ENCODE data around the gene PGM1.

The PGM1 gene

DNA sequence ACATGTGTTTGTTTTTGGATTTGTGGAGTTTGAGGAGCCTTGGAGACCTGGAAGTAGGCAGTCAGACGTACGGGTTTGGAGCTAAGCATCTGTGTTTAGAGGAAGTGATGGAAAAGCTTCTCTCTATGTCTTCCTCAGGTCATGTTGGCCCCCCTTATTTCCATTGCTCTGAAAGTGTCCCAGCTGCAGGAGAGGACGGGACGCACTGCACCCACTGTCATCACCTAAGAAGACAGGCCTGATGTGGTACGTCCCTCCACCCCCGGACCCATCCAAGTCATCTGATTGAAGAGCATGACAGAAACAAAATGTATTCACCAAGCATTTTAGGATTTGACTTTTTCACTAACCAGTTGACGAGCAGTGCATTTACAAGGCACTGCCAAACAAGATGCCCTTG lies 66.2 kb downstream of the PGM1 start:
- no peak for DNase-seq
- Mint-ChIP-seq H3K27ac (peak overlapping the region; percentile 27), H3K4me3 (no peak overlapping the region), H3K27me3 (ENCODE audit: low read depth, poor library complexity) (no peaks in the 10 kb centered on the region), H3K4me1 (peaks cover 18% of the 10 kb centered on the region), H3K36me3 (ENCODE audit: low read depth) (peaks cover 59% of the 10 kb centered on the region), H3K9me3 (no peaks in the 10 kb centered on the region)
- TF ChIP-seq, protein P1, sequence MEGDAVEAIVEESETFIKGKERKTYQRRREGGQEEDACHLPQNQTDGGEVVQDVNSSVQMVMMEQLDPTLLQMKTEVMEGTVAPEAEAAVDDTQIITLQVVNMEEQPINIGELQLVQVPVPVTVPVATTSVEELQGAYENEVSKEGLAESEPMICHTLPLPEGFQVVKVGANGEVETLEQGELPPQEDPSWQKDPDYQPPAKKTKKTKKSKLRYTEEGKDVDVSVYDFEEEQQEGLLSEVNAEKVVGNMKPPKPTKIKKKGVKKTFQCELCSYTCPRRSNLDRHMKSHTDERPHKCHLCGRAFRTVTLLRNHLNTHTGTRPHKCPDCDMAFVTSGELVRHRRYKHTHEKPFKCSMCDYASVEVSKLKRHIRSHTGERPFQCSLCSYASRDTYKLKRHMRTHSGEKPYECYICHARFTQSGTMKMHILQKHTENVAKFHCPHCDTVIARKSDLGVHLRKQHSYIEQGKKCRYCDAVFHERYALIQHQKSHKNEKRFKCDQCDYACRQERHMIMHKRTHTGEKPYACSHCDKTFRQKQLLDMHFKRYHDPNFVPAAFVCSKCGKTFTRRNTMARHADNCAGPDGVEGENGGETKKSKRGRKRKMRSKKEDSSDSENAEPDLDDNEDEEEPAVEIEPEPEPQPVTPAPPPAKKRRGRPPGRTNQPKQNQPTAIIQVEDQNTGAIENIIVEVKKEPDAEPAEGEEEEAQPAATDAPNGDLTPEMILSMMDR (IDR thresholded peaks at IDR 0.05) = no peak

DNA sequence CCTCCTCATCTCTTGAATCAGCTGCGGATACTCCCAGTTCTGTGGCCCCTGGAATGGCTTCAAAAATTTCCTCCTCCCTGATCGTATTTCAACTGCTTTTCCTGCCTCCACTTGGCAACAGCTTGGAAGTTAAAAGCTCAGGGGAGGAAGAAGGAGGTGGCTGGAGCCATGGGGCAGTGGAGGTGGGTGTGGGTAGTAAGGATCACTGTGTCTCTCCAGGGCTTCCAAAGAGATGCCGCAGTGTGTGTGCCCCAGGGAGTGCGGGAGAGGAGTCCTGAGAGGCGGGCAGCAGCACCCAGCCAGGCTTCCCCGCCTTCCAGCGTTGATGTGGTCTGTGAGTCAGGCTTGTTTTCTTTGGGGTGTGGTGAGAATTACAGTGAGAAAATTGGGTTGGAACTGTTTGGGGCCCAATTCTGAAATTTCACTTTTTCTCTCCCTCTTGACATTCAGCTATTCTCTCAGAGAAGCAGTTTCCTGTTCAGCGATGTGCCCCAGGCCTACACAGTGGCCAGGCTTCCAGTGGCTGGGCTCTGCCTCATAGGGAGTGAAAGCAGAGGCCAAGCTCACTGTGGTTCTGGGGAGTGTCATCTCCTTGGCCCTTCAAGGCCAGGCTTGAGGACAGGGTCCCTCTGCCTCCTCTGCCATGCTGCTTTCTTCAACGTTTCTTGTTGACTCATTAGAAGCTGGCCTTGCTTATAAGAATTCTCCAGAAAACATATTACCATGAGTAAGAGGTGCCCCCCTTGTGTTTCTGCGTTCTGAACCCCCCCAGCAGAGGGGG lies 69.0 kb downstream of the PGM1 start:
- no peak for DNase-seq
- peak overlapping the region; percentile 87 for H3K27ac Mint-ChIP-seq
- no peaks in the 10 kb centered on the region for H3K27me3 Mint-ChIP-seq (ENCODE audit: low read depth, poor library complexity)
- peaks cover 18% of the 10 kb centered on the region for H3K4me1 Mint-ChIP-seq
- H3K4me3 Mint-ChIP-seq = no peak overlapping the region
- peaks cover 13% of the 10 kb centered on the region for H3K9me3 Mint-ChIP-seq
- H3K36me3 Mint-ChIP-seq (ENCODE audit: low read depth) = peaks cover 37% of the 10 kb centered on the region
- TF ChIP-seq, protein P1 (IDR thresholded peaks at IDR 0.05) = no peak

DNA sequence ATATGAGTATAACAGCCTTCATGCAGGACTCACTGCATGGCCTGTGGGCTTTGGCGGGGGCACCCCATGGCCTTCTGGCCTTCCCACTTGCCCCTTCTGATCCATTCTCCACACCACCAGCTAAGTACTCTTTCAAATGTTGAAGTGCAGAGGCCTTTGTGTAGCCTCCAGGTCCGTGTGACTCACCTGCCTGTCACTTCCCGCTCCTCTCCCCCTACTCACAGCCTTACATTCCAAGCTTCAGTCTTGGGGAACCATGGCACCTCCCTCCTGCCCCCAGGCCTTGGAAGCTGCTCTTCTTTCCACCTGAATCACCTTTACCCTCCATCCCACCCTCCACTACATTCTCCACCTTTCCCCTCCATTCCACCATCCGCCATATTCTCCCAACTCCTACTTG lies 69.6 kb downstream of the PGM1 start:
- no peak for DNase-seq
- H3K27ac Mint-ChIP-seq = no peak overlapping the region
- peaks cover 31% of the 10 kb centered on the region for H3K36me3 Mint-ChIP-seq (ENCODE audit: low read depth)
- peaks cover 13% of the 10 kb centered on the region for H3K9me3 Mint-ChIP-seq
- TF ChIP-seq, protein P1 (IDR thresholded peaks at IDR 0.05) = no peak
- H3K27me3 Mint-ChIP-seq (ENCODE audit: low read depth, poor library complexity) = no peaks in the 10 kb centered on the region
- no peak overlapping the region for H3K4me3 Mint-ChIP-seq
- peaks cover 18% of the 10 kb centered on the region for H3K4me1 Mint-ChIP-seq

DNA sequence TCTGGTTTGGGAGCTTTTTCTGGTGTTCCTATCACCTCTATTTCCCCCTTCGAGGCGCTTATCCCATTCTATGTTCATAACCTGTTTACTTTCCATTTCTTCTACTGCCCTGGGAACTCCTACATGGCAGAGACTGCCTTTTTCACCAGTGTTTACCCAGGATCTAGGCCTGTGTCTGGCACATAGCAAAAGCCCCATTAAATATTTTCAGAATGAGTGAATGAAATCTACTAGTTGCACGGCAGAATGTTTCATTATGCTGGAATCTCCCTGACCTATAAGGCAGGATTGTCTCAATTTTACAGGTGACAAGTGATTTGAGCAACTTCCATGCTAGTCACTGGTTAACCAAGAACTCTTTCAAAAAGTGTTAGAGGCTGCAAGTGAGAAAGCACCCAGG lies 70.1 kb downstream of the PGM1 start:
- peaks cover 26% of the 10 kb centered on the region for H3K36me3 Mint-ChIP-seq (ENCODE audit: low read depth)
- H3K9me3 Mint-ChIP-seq = peaks cover 13% of the 10 kb centered on the region
- no peak overlapping the region for H3K4me3 Mint-ChIP-seq
- TF ChIP-seq, protein P1 (IDR thresholded peaks at IDR 0.05) = no peak
- peaks cover 18% of the 10 kb centered on the region for H3K4me1 Mint-ChIP-seq
- no peaks in the 10 kb centered on the region for H3K27me3 Mint-ChIP-seq (ENCODE audit: low read depth, poor library complexity)
- no peak overlapping the region for H3K27ac Mint-ChIP-seq
- no peak for DNase-seq

DNA sequence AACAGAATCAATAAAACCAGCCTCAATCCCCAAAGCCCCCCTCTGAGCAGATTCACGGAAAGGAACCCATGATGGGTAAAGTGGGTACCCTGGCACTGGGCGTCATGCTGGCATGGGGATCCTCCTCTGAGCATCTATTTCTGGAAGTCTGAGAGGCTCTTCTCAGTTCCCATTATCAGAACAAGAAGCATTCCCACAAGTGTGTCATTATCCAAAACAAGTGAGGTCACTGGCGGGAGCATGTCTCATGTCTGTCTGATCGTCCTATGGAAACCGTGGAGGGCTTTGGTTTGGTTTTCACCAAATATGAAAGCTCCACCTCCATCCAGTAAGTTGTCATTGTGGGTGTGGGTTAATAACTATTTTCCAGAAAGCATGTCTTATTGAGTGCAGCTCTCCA lies 70.7 kb downstream of the PGM1 start:
- peaks cover 13% of the 10 kb centered on the region for H3K9me3 Mint-ChIP-seq
- no peaks in the 10 kb centered on the region for H3K27me3 Mint-ChIP-seq (ENCODE audit: low read depth, poor library complexity)
- DNase-seq = no peak
- H3K4me1 Mint-ChIP-seq = peaks cover 18% of the 10 kb centered on the region
- H3K4me3 Mint-ChIP-seq = no peak overlapping the region
- H3K36me3 Mint-ChIP-seq (ENCODE audit: low read depth) = peaks cover 22% of the 10 kb centered on the region
- TF ChIP-seq, protein P1 (IDR thresholded peaks at IDR 0.05) = no peak
- H3K27ac Mint-ChIP-seq = no peak overlapping the region

DNA sequence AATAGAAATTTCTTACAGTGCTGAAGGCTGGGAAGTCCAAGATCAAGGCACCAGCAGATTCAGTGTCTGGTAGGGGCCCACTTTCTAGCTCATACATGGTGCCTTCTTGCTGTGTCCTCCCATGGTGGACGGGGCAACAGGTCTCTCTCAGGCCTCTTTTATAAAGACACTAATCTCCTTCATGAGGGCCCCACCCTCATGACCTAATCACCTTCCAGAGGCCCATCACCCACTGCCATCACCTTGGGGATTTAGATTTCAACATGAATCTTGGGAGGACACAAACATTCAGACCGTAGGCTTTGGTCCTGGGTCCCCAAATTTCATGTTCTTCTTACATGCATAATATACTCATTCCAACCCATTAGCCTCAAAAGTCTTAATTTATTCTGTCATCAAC lies 71.5 kb downstream of the PGM1 start:
- Mint-ChIP-seq H3K27ac (no peak overlapping the region), H3K9me3 (peaks cover 13% of the 10 kb centered on the region), H3K4me1 (peaks cover 18% of the 10 kb centered on the region), H3K4me3 (no peak overlapping the region), H3K36me3 (ENCODE audit: low read depth) (peaks cover 13% of the 10 kb centered on the region), H3K27me3 (ENCODE audit: low read depth, poor library complexity) (no peaks in the 10 kb centered on the region)
- DNase-seq = no peak
- TF ChIP-seq, protein P1 (IDR thresholded peaks at IDR 0.05) = no peak
